Measurements from ENCODE around the gene PTER.

The PTER gene

GRCh38 chr10:16521311-16522016 is 84.7 kb downstream of the PTER start, which contains the start of gene C1QL3:
Gene C1QL3, minus strand, starts transcription at chr10:16521879. Its CDS starts 814 bp downstream, at chr10:16521065.
- no peak for DNase-seq
- Mint-ChIP-seq H3K36me3 (ENCODE audit: insufficient read depth) (peaks cover 2% of the 10 kb centered on the region), H3K4me3 (peak within 1 kb of the TSS; percentile 83 to 88), H3K27me3 (peaks cover 51 to 57% of the 10 kb centered on the region in 2 donors), H3K9me3 (no peaks in the 10 kb centered on the region), H3K27ac (no peak within 1 kb of the TSS), H3K4me1 (ENCODE audit: low read depth in 2 of 2) (peaks cover 5 to 9% of the 10 kb centered on the region in 2 donors)
- peak; percentile 53 for ATAC-seq (replicated peaks)

DNA sequence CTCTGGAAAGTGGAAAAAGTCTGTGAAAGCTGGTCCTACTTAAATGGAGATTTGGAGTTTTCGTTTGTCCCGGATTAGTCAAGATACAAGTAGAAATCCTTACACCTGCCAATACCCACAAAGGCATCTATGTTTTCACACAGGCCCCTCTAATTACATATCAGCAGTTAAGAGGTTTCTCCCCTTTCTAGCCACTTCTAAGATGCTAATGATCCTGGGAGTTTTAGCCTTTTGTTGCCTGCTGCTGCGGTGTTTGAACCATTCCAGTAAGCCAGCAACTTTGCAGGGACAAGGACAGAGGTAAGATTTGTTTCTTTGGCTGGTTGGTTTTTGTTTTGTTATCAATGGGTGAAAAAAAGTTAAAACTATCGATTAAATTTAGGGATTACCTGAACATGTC is 90.6 kb downstream of the PTER start:
- Mint-ChIP-seq H3K27ac (no peak overlapping the region), H3K9me3 (no peaks in the 10 kb centered on the region), H3K36me3 (ENCODE audit: insufficient read depth) (no peaks in the 10 kb centered on the region), H3K4me3 (no peak overlapping the region), H3K27me3 (peaks cover 56 to 64% of the 10 kb centered on the region in 2 donors), H3K4me1 (ENCODE audit: low read depth in 2 of 2) (peaks cover 0 to 3% of the 10 kb centered on the region in 2 donors)
- ATAC-seq (replicated peaks) (no peak), DNase-seq (no peak)

- ATAC-seq (replicated peaks), result no peak
- H3K27ac Mint-ChIP-seq, result no peak overlapping the region
- H3K4me3 Mint-ChIP-seq, result no peak overlapping the region
- H3K36me3 Mint-ChIP-seq (ENCODE audit: insufficient read depth), result no peaks in the 10 kb centered on the region
- DNase-seq, result no peak
- H3K4me1 Mint-ChIP-seq (ENCODE audit: low read depth in 2 of 2), result peaks cover 0 to 3% of the 10 kb centered on the region in 2 donors
- H3K9me3 Mint-ChIP-seq, result no peaks in the 10 kb centered on the region
- peaks cover 38 to 40% of the 10 kb centered on the region in 2 donors for H3K27me3 Mint-ChIP-seq
Observed at GRCh38 chr10:16529853-16530252, 93.0 kb downstream of the PTER start.

DNA sequence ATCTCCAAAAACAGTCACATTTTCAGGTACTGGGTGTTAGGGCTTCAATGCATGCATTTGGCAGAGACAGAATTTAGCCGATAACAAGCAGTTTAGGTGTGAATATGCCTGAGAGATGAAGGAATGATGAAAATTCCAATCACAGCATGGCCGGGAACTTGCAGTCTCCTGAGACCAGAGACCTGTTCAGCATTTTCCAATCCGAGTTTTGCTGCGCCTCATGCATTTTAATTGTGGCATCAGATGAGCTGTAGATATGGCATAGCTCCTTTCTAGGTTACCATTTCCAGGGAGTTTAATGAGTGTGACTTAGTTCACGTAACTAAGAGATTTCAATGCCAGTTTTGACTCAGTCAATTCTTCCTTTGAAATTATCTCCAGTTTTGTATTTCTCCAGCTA is 99.3 kb downstream of the PTER start:
- Mint-ChIP-seq H3K27ac (no peak overlapping the region), H3K36me3 (ENCODE audit: insufficient read depth) (no peaks in the 10 kb centered on the region), H3K4me3 (no peak overlapping the region), H3K9me3 (no peaks in the 10 kb centered on the region), H3K27me3 (peaks cover 25 to 34% of the 10 kb centered on the region in 2 donors), H3K4me1 (ENCODE audit: low read depth in 2 of 2) (no peaks in the 10 kb centered on the region)
- ATAC-seq (replicated peaks) (no peak), DNase-seq (no peak)

GRCh38 chr10:16544099-16544498 is 107.3 kb downstream of the PTER start:
- Mint-ChIP-seq H3K4me1 (ENCODE audit: low read depth in 2 of 2) (peaks cover 0 to 4% of the 10 kb centered on the region in 2 donors), H3K9me3 (no peaks in the 10 kb centered on the region), H3K4me3 (no peak overlapping the region), H3K27me3 (peaks cover 35 to 58% of the 10 kb centered on the region in 2 donors), H3K27ac (no peak overlapping the region), H3K36me3 (ENCODE audit: insufficient read depth) (no peaks in the 10 kb centered on the region)
- ATAC-seq (replicated peaks) (no peak), DNase-seq (no peak)

GRCh38 chr10:16544591-16544990 is 107.8 kb downstream of the PTER start:
- no peak for ATAC-seq (replicated peaks)

DNA sequence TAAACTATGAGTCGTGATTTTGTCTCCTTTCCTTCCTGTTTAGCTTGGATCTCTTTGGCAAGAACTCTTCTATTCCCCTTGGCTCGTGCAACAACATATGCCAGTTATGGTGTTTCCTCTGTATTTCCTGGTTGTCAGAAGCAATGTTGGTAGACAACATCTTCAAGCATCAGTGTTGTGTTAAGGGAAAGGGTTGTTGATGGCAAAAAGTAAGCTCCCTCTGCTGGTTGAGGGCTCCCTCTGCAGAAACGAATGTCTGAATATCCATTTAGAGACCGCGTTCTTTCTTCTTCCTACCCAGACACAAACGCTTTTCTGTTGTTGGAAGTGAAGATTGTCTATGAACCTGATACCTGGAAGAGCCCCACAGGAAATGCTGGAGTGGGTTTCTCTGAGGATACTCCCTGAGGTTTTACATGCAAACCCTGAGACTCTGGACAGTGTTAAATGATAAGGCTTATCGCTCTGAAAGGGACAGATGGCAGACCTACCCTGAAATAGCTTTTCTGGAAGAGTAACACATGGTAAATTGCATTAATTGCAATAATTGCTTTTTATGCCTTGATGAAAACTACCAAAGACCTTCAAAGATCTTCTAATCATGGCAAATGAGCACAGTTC is 108.4 kb downstream of the PTER start:
- no peak overlapping the region for H3K4me3 Mint-ChIP-seq
- H3K27me3 Mint-ChIP-seq, result peaks cover 31 to 58% of the 10 kb centered on the region in 2 donors
- no peaks in the 10 kb centered on the region for H3K9me3 Mint-ChIP-seq
- H3K4me1 Mint-ChIP-seq (ENCODE audit: low read depth in 2 of 2), result peaks cover 0 to 4% of the 10 kb centered on the region in 2 donors
- DNase-seq, result no peak
- no peak overlapping the region for H3K27ac Mint-ChIP-seq
- no peaks in the 10 kb centered on the region for H3K36me3 Mint-ChIP-seq (ENCODE audit: insufficient read depth)
- no peak for ATAC-seq (replicated peaks)

More at GRCh38 chr10:16544591-16544990, 107.8 kb downstream of the PTER start:
- Mint-ChIP-seq H3K4me3 (no peak overlapping the region), H3K36me3 (ENCODE audit: insufficient read depth) (no peaks in the 10 kb centered on the region), H3K9me3 (no peaks in the 10 kb centered on the region), H3K27ac (no peak overlapping the region), H3K4me1 (ENCODE audit: low read depth in 2 of 2) (peaks cover 0 to 4% of the 10 kb centered on the region in 2 donors), H3K27me3 (peaks cover 32 to 58% of the 10 kb centered on the region in 2 donors)
- no peak for DNase-seq

DNA sequence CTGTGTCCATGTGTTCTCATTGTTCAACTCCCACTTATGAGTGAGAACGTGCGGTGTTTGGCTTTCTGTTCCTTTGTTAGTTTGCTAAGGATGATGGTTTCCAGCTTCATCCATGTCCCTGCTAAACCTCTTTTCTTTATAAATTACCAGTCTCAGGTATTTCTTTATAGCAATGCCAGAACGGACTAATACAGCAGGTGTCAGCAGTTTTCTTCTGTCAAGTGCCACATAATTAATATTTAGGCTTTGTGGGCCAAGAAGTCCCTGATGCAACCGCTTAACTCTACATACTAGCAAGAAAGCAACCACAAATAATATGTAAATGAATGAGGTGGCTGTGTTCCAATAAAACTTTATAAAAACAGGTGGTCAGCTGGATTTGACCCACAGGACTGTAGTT is 111.2 kb downstream of the PTER start:
- H3K27ac Mint-ChIP-seq, result no peak overlapping the region

GRCh38 chr10:16559236-16559773 is 122.5 kb downstream of the PTER start:
- Mint-ChIP-seq H3K27me3 (peaks cover 53 to 54% of the 10 kb centered on the region in 2 donors), H3K27ac (no peak overlapping the region), H3K4me3 (no peak overlapping the region), H3K36me3 (ENCODE audit: insufficient read depth) (no peaks in the 10 kb centered on the region), H3K4me1 (ENCODE audit: low read depth in 2 of 2) (no peaks in the 10 kb centered on the region), H3K9me3 (no peaks in the 10 kb centered on the region)
- DNase-seq, result no peak
- no peak for ATAC-seq (replicated peaks)

More for the DNA sequence above, 111.2 kb downstream of the PTER start:
- Mint-ChIP-seq H3K9me3 (no peaks in the 10 kb centered on the region), H3K27me3 (peaks cover 31 to 54% of the 10 kb centered on the region in 2 donors), H3K4me1 (ENCODE audit: low read depth in 2 of 2) (peaks cover 0 to 4% of the 10 kb centered on the region in 2 donors), H3K36me3 (ENCODE audit: insufficient read depth) (no peaks in the 10 kb centered on the region), H3K4me3 (no peak overlapping the region)
- no peak for ATAC-seq (replicated peaks)
- no peak for DNase-seq

DNA sequence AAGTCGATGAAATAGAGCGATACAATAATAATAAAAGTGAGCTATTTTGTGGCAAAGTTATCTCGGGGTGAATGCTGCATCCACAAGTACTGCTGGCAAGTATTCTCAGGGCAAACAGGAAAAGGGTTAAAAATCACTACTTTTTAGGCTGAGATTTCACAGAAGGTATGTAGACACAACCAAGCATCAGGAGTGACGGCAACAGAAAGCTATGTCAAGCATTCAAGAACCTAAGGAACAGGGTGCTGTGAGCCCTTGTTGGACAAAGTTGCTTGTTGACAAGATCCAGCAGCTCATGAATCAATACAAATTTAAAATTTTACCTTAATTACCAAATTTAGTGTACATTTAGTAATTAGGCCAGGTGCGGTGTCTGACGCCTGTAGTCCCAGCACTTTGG is 126.1 kb downstream of the PTER start:
- DNase-seq, result no peak
- Mint-ChIP-seq H3K36me3 (ENCODE audit: insufficient read depth) (no peaks in the 10 kb centered on the region), H3K4me1 (ENCODE audit: low read depth in 2 of 2) (peaks cover 0 to 3% of the 10 kb centered on the region in 2 donors), H3K27me3 (peaks cover 44 to 58% of the 10 kb centered on the region in 2 donors), H3K4me3 (no peak overlapping the region), H3K9me3 (no peaks in the 10 kb centered on the region), H3K27ac (no peak overlapping the region)
- ATAC-seq (replicated peaks), result no peak
